ENCODE data around the gene CDKAL1.

GRCh38 chr6:20929283-20929682 lies 395.0 kb downstream of the CDKAL1 start:
- TF ChIP-seq CTCF (IDR thresholded peaks at IDR 0.05) (no peak), POLR2A (IDR thresholded peaks at IDR 0.05) (no peak)
